Thyroid gland (tissue), 4 donors: ENCODE data around the gene TBC1D16.

ENCODE experiments used
- POLR2A ChIP-seq, 2 donors: fragments of 450-650 bp; IDR thresholded peaks; one replicate each; pipeline ENCODE4 v1.6.1; 2017; ENCODE audit warnings: antibody characterized with exemption in 2 of 2, mild to moderate bottlenecking in 2 of 2, moderate library complexity in 1 of 2
- TF ChIP-seq, protein P1 (sequence below), 6 experiments: fragments of 200-600 bp in 3 of 6; fragments of 450-650 bp in 3 of 6; sonication (generic) in 3 of 6; IDR thresholded peaks; one replicate each; pipeline ENCODE4 v1.5.1; 2016 to 2019; ENCODE audit warnings: antibody characterized with exemption in 6 of 6, mild to moderate bottlenecking in 2 of 6, inconsistent platforms in 1 of 6, moderate library complexity in 1 of 6

DNA sequence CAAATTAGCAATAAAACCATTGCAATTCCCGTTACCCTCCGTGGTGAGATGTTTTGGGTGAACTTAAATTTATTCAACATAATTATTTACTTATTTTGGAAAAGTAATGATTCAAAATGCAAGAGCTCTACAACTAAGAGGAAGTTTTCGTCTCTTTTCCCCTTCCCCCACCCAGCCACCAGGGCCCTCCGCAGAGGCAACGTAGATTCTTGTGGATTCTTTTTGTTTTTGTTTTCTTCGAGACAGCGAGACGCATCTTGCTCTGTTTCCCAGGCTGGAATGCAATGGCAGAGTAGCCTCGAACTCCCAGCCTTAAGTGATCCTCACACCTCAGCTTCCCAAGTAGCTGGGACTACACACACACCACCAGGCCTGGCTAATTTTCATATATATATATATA, 19.9 kb upstream of the TBC1D16 start:
- TF ChIP-seq, protein P1, sequence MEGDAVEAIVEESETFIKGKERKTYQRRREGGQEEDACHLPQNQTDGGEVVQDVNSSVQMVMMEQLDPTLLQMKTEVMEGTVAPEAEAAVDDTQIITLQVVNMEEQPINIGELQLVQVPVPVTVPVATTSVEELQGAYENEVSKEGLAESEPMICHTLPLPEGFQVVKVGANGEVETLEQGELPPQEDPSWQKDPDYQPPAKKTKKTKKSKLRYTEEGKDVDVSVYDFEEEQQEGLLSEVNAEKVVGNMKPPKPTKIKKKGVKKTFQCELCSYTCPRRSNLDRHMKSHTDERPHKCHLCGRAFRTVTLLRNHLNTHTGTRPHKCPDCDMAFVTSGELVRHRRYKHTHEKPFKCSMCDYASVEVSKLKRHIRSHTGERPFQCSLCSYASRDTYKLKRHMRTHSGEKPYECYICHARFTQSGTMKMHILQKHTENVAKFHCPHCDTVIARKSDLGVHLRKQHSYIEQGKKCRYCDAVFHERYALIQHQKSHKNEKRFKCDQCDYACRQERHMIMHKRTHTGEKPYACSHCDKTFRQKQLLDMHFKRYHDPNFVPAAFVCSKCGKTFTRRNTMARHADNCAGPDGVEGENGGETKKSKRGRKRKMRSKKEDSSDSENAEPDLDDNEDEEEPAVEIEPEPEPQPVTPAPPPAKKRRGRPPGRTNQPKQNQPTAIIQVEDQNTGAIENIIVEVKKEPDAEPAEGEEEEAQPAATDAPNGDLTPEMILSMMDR (IDR thresholded peaks at IDR 0.05) = no peak
- no peak for TF ChIP-seq POLR2A (IDR thresholded peaks at IDR 0.05)
